Ovary (tissue), 9 donors: ENCODE measurements around the gene SHC3. TPM values are rescaled to one million over a fixed set of nuclear protein-coding genes. Genes with fewer than 3 reads are reported as not detected.

ENCODE experiments used
- DNase-seq, 5 donors: peaks; one replicate each; pipeline ENCODE4 v3.0.0-alpha.2; 2019 to 2020
- H3K27ac ChIP-seq, 2 donors: fragments of 200-600 bp; one replicate each; pipeline versions ENCODE4 v1.5.1 to v1.8.0; 2019 to 2022
- H3K27me3 ChIP-seq: fragments of 200-600 bp; one replicate; pipeline ENCODE4 v1.8.0; 2022
- H3K36me3 ChIP-seq: fragments of 200-600 bp; sonication (generic); one replicate; pipeline ENCODE4 v1.5.1; 2019
- H3K4me1 ChIP-seq: one replicate; pipeline ENCODE4 v1.8.1; 2013; ENCODE audit warnings: mild to moderate bottlenecking, moderate library complexity; ENCODE audit not compliant: insufficient read depth
- H3K4me3 ChIP-seq: fragments of 200-600 bp; sonication (generic); one replicate; pipeline ENCODE4 v1.5.1; 2017
- H3K9me3 ChIP-seq, 2 donors: fragments of 200-600 bp in 1 of 2; sonication (generic) in 1 of 2; one replicate each; pipeline versions ENCODE4 v1.5.1 to v1.8.1; 2013 to 2019; ENCODE audit warnings: mild to moderate bottlenecking in 1 of 2, moderate library complexity in 1 of 2
- CTCF ChIP-seq, 3 donors: fragments of 450-650 bp in 2 of 3; fragments of 200-600 bp in 1 of 3; IDR thresholded peaks; one replicate each; pipeline versions ENCODE4 v1.5.1 to v1.8.0; 2016 to 2022; ENCODE audit warnings: antibody characterized with exemption in 3 of 3, mild to moderate bottlenecking in 1 of 3
- EP300 ChIP-seq: sonication (generic); formaldehyde crosslinking; IDR thresholded peaks from one replicate; pipeline ENCODE4 v1.6.1; 2017; ENCODE audit warnings: antibody characterized with exemption
- POLR2A ChIP-seq: fragments of 450-650 bp; IDR thresholded peaks from one replicate; pipeline ENCODE4 v1.6.1; 2017; ENCODE audit warnings: antibody characterized with exemption, mild to moderate bottlenecking, moderate library complexity
- WGBS, 3 donors: extraction: QIAGEN DNeasy Blood & Tissue Kit in 1 of 3; methylation state at CpG; one replicate each; pipeline versions ENCODE4 v1.1.5 to v1.1.7; 2013 to 2017; 5-methylcytosine and 5-hydroxymethylcytosine counted together
- intact Hi-C, 4 donors: fragments of 100-400 bp; cut with DNase I; formaldehyde crosslinking; loops; one replicate each; pipeline versions ENCODE4 v1.11.0 to v1.15.1; 2022 to 2023
- polyA plus RNA-seq, 2 donors: library from polyadenylated mRNA; stranded (reverse); fragments of 200-250 nt in 1 of 2; fragments of 350-450 nt in 1 of 2; fragmentation: Illumina TruSeq in 1 of 2; extraction: RNeasy Lipid Tissue Mini Kit (QIAGEN cat#74804) in 1 of 2; gene quantifications; one replicate each; pipeline ENCODE4 v1.2.3, GENCODE V29; 2013 to 2014
- total RNA-seq, 7 donors: library from RNA; depleted of rRNA in 2 of 7; stranded (reverse); fragments of >200 nt in 2 of 7; fragmentation: NEBNext Ultra II Directional in 3 of 7; extraction: Animal tissue kit (Norgen Biotek cat#: 25700) in 3 of 7; gene quantifications; one replicate each; pipeline versions ENCODE4 v1.1.0 to v1.2.4, GENCODE V29; 2016 to 2023
- donor health status: DM: no; HTN: no; CAD: no; lungs with moderate emphysema.
- donor health status: DM: no; HTN: no; CAD: no.
- donor health status: Bipolar disorder and iron deficiency.
- donor health status: DM: yes; HTN: yes; CAD: no.
- donor health status: DM: no; HTN: no; CAD: no.
- donor health status: DM: yes; HTN: yes; CAD: no.

The SHC3 gene
- total and polyA plus RNA-seq, 9 donors, result 0.05 to 1.0 (median 0.46) TPM

- Histone ChIP-seq H3K27ac (no peak overlapping the region), H3K27me3 (no peaks in the 10 kb centered on the region), H3K36me3 (no peaks in the 10 kb centered on the region), H3K4me1 (peaks cover 12% of the 10 kb centered on the region), H3K9me3 (no peaks in the 10 kb centered on the region), H3K4me3 (peak overlapping the region; percentile 56)
- TF ChIP-seq POLR2A (no peak), CTCF (IDR thresholded peaks at IDR 0.05) (no peak), EP300 (no peak)
- intact Hi-C loops, result no loop called here
- 40 to 67% (median 60%) methylated on average over 21 of the region's 21 CpGs for WGBS, 3 donors
- no peak for DNase-seq
Measured at GRCh38 chr9:88990729-88991065, 187.9 kb downstream of the SHC3 start.

DNA sequence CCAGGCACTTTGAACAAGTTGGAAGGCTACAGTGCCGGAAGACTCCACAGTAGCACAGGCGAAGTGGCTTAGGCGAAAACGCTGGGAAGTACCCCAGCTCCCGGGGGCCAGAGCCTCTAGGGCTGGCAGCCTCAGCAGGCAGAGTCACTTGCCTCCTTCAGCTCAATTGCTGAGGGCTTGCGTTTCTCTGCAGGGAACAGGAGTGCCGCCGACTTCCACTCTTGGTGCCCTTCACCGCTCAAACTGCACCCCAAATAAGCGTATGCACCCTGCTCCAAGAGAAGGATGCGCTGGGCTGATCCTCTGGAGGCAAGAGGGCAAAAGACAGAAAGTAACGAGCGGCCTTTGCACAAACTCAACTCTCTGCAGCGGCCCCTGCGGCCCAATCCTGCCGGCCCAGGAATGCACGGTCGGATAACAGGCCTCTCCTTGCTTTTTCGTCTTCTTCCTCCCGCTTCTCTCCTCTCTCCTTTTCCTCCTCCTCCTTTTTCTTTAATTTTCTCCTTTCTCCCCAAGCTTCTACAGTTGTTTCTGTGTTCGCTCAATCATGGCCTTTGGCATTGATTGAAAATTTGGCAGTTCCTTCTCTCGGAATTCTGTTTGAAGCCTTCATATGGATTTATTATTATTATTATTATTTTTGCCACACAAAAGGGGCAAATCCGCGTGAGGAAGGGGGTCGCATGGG is 188.4 kb downstream of the SHC3 start:
- no peaks in the 10 kb centered on the region for H3K36me3 ChIP-seq
- H3K9me3 ChIP-seq, result no peaks in the 10 kb centered on the region
- TF ChIP-seq EP300 (no peak), CTCF (IDR thresholded peaks at IDR 0.05) (no peak), POLR2A (no peak)
- H3K27ac ChIP-seq, result no peak overlapping the region
- intact Hi-C loops, result no loop called here
- DNase-seq, result no peak
- no peaks in the 10 kb centered on the region for H3K27me3 ChIP-seq
- no peak overlapping the region for H3K4me3 ChIP-seq
- H3K4me1 ChIP-seq, result peaks cover 10% of the 10 kb centered on the region
- WGBS, 3 donors, result 89 to 94% (median 93%) methylated on average over 25 of the region's 25 CpGs

DNA sequence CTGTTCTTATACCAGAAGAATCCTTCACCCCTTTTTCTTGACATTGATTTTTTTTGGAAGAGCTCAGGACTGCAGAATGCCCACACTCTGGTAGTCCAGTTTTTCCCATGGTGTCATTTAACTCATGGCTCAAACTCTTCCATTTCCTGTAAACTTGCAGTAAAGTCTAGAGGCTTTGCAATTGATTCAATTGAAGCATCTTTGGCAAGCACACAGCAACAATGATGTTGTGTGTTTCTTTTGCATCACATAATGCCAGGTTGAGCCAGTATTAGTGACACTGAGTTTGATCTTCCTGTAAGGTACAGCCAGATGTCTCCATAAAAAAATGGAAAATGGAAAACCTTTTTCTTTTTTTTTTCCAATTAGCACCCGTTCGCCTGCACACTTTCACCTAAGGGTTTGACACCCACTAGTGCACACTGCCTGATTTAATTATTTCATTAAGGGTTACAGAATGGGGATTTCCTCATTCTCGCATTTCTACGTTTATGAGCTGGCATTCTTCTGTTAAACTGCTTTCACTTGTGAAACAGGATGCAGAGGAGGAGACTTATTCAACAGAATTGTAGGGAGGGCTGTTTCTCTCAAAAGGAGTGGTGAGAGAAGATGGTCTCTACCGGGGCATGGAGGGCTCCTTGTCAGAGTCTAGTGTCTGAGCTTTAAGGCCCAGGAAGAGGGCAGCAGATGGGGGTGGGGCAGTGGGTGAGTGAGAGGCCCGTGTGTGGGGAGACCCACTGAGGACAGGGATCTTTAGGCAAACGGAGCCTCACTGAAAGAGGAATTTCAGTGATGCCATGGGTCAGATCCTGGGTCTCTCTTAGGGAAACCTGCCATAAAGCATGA is 189.6 kb downstream of the SHC3 start:
- TF ChIP-seq CTCF (IDR thresholded peaks at IDR 0.05) (no peak), EP300 (no peak), POLR2A (no peak)
- H3K9me3 ChIP-seq, result no peaks in the 10 kb centered on the region
- 22 to 28% (median 28%) methylated on average over 7 of the region's 7 CpGs for WGBS, 3 donors
- H3K27me3 ChIP-seq, result no peaks in the 10 kb centered on the region
- no peaks in the 10 kb centered on the region for H3K36me3 ChIP-seq
- H3K4me3 ChIP-seq, result no peak overlapping the region
- no peak overlapping the region for H3K27ac ChIP-seq
- no peak for DNase-seq
- intact Hi-C loops, result no loop called here
- peaks cover 4% of the 10 kb centered on the region for H3K4me1 ChIP-seq

DNA sequence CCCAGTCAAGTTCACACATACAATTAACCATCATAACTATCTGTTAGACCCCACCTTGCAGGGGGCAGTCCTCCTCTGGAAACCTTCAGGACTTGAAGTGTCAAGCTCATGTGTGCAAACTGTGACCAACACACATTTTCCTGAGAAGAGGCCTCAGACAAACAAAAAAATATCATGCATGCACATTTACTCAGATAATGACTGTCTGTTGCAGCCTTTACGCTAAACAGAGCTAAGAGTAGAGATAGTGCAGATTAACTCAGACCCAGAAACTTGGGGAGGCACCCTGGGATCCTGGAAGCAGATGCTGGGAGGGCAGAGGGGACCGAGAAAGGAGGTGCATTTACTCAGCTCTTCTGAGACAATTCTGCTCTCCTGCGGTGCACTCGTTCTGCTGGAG is 191.0 kb downstream of the SHC3 start:
- DNase-seq, result no peak
- Histone ChIP-seq H3K9me3 (no peaks in the 10 kb centered on the region), H3K27ac (no peak overlapping the region), H3K4me1 (peaks cover 2% of the 10 kb centered on the region), H3K4me3 (no peak overlapping the region), H3K27me3 (no peaks in the 10 kb centered on the region), H3K36me3 (no peaks in the 10 kb centered on the region)
- WGBS, 3 donors, result 69 to 86% (median 75%) methylated on average over 4 of the region's 4 CpGs
- TF ChIP-seq EP300 (no peak), CTCF (IDR thresholded peaks at IDR 0.05) (no peak), POLR2A (no peak)
- intact Hi-C loops, result no loop called here
